Mesenchymal stem cell (in vitro differentiated cells and primary cell): ENCODE results near the gene BICD2.

Experiments
- DNase-seq: peaks from one replicate; pipeline ENCODE4 v3.0.0-alpha.2; 2013
- H2AFZ ChIP-seq: one replicate; pipeline ENCODE4 v1.6.1; 2013; ENCODE audit warnings: low read depth, mild to moderate bottlenecking, control low read depth, inconsistent platforms, low read length, moderate library complexity
- H2AK5ac ChIP-seq: 2 replicates; pipeline ENCODE4 v1.6.1; 2013; ENCODE audit warnings: low read length, moderate library complexity, mild to moderate bottlenecking, inconsistent platforms; ENCODE audit not compliant: severe bottlenecking
- H2BK120ac ChIP-seq: one replicate; pipeline ENCODE4 v1.6.1; 2013; ENCODE audit warnings: low read depth, mild to moderate bottlenecking, inconsistent platforms, low read length, moderate library complexity
- H2BK12ac ChIP-seq, 2 experiments: one replicate each; pipeline ENCODE4 v1.6.1; 2013; ENCODE audit warnings: inconsistent platforms in 2 of 2, low read length in 2 of 2, mild to moderate bottlenecking in 2 of 2, moderate library complexity in 2 of 2, control low read depth in 1 of 2
- H2BK15ac ChIP-seq: one replicate; pipeline ENCODE4 v1.6.1; 2013; ENCODE audit warnings: mild to moderate bottlenecking, low read depth, inconsistent platforms; ENCODE audit not compliant: poor library complexity, severe bottlenecking
- H2BK5ac ChIP-seq: 2 replicates; pipeline ENCODE4 v1.6.1; 2013; ENCODE audit warnings: low read depth, mild to moderate bottlenecking, low read length, control low read depth, inconsistent platforms; ENCODE audit not compliant: poor library complexity, severe bottlenecking
- H3K14ac ChIP-seq, 2 experiments: one replicate each; pipeline ENCODE4 v1.6.1; 2013; ENCODE audit warnings: inconsistent platforms in 2 of 2, low read length in 2 of 2, control low read depth in 1 of 2, mild to moderate bottlenecking in 1 of 2, moderate library complexity in 1 of 2
- H3K18ac ChIP-seq, 2 experiments: one replicate each; pipeline ENCODE4 v1.6.1; 2013; ENCODE audit warnings: inconsistent platforms in 2 of 2, low read length in 2 of 2, control low read depth in 1 of 2, low read depth in 1 of 2, mild to moderate bottlenecking in 1 of 2
- H3K23ac ChIP-seq, 2 experiments: one replicate each; pipeline ENCODE4 v1.6.1; 2013; ENCODE audit warnings: inconsistent platforms in 2 of 2, low read length in 2 of 2, mild to moderate bottlenecking in 2 of 2, moderate library complexity in 2 of 2, control low read depth in 1 of 2
- H3K27ac ChIP-seq: 2 replicates; pipeline ENCODE4 v1.5.1; 2013; ENCODE audit warnings: mild to moderate bottlenecking, moderate library complexity, low read length, control low read depth, inconsistent platforms; ENCODE audit not compliant: poor library complexity, severe bottlenecking
- H3K27me3 ChIP-seq, 2 experiments: 2 replicates each; pipeline versions ENCODE4 v1.6.1 to v1.7.0; 2013; ENCODE audit warnings: low read length in 2 of 2, mild to moderate bottlenecking in 2 of 2, moderate library complexity in 2 of 2, control low read depth in 1 of 2, inconsistent platforms in 1 of 2; ENCODE audit not compliant: control insufficient read depth in 1 of 2, insufficient read depth in 1 of 2
- H3K36me3 ChIP-seq, 2 experiments: 2 replicates each; pipeline versions ENCODE4 v1.6.1 to v1.7.0; 2013; ENCODE audit warnings: low read length in 2 of 2, control low read depth in 1 of 2, inconsistent platforms in 1 of 2, low read depth in 1 of 2, mild to moderate bottlenecking in 1 of 2; ENCODE audit not compliant: insufficient read depth in 2 of 2, control insufficient read depth in 1 of 2
- H3K4ac ChIP-seq, 2 experiments: one replicate each; pipeline ENCODE4 v1.6.1; 2013; ENCODE audit warnings: inconsistent platforms in 2 of 2, low read length in 2 of 2, mild to moderate bottlenecking in 2 of 2, moderate library complexity in 2 of 2, control low read depth in 1 of 2, low read depth in 1 of 2
- H3K4me1 ChIP-seq: 2 replicates; pipeline ENCODE4 v1.6.1; 2013; ENCODE audit warnings: low read depth, low read length, control low read depth; ENCODE audit not compliant: control insufficient read depth, insufficient read depth
- H3K4me2 ChIP-seq: 2 replicates; pipeline ENCODE4 v1.6.1; 2013; ENCODE audit warnings: low read length, mild to moderate bottlenecking, inconsistent platforms; ENCODE audit not compliant: poor library complexity, severe bottlenecking
- H3K4me3 ChIP-seq, 2 experiments: 2 replicates each; pipeline versions ENCODE4 v1.5.1 to v1.7.0; 2013; ENCODE audit warnings: low read length in 2 of 2, mild to moderate bottlenecking in 2 of 2, control low read depth in 1 of 2, low read depth in 1 of 2; ENCODE audit not compliant: insufficient read depth in 1 of 2
- H3K79me1 ChIP-seq: replicated peaks from 2 replicates; pipeline ENCODE4 v1.6.1; 2013; ENCODE audit warnings: mild to moderate bottlenecking, control low read depth, low read length, inconsistent platforms; ENCODE audit not compliant: poor library complexity, severe bottlenecking
- H3K9ac ChIP-seq: 2 replicates; pipeline ENCODE4 v1.7.0; 2013; ENCODE audit warnings: mild to moderate bottlenecking, low read length, moderate library complexity
- H3K9me3 ChIP-seq: 2 replicates; pipeline ENCODE4 v1.7.0; 2013; ENCODE audit warnings: mild to moderate bottlenecking, low read length; ENCODE audit not compliant: control insufficient read depth
- H4K8ac ChIP-seq: one replicate; pipeline ENCODE4 v1.6.1; 2013; ENCODE audit warnings: inconsistent platforms, mild to moderate bottlenecking, low read length, moderate library complexity
- H4K91ac ChIP-seq: one replicate; pipeline ENCODE4 v1.6.1; 2013; ENCODE audit warnings: mild to moderate bottlenecking, low read length, inconsistent platforms
- WGBS: methylation state at CpG from one replicate; pipeline ENCODE4 v1.1.7; 2013; ENCODE audit warnings: mixed read lengths; 5-methylcytosine and 5-hydroxymethylcytosine counted together

Gene BICD2

GRCh38 chr9:92709954-92710353 is 54.7 kb downstream of the BICD2 start:
- H3K18ac ChIP-seq, result no peak overlapping the region
- H2BK12ac ChIP-seq, result no peak overlapping the region
- H3K36me3 ChIP-seq, result peaks cover 45 to 54% of the 10 kb centered on the region in 2 experiments
- peaks cover 34% of the 10 kb centered on the region for H3K79me1 ChIP-seq
- H3K9me3 ChIP-seq, result no peaks in the 10 kb centered on the region
- no peak overlapping the region for H2BK5ac ChIP-seq
- H2BK120ac ChIP-seq, result no peak overlapping the region
- H2AFZ ChIP-seq, result no peak overlapping the region
- H3K27ac ChIP-seq, result no peak overlapping the region
- no peak for DNase-seq
- no peak overlapping the region for H3K4ac ChIP-seq
- H4K91ac ChIP-seq, result peak overlapping the region; percentile 21
- H2AK5ac ChIP-seq, result no peak overlapping the region
- H3K14ac ChIP-seq, result no peak overlapping the region
- 100% methylated on average over 3 of the region's 3 CpGs for WGBS
- H3K4me2 ChIP-seq, result no peak overlapping the region
- no peaks in the 10 kb centered on the region for H3K27me3 ChIP-seq
- H3K23ac ChIP-seq, result no peak overlapping the region
- H3K4me3 ChIP-seq, result no peak overlapping the region
- H3K9ac ChIP-seq, result no peak overlapping the region
- H2BK15ac ChIP-seq, result no peak overlapping the region
- no peak overlapping the region for H4K8ac ChIP-seq
- H3K4me1 ChIP-seq, result no peaks in the 10 kb centered on the region

GRCh38 chr9:92709240-92709639 is 55.4 kb downstream of the BICD2 start:
- no peaks in the 10 kb centered on the region for H3K27me3 ChIP-seq

GRCh38 chr9:92707530-92707929 is 57.1 kb downstream of the BICD2 start:
- peaks cover 22 to 30% of the 10 kb centered on the region in 2 experiments for H3K36me3 ChIP-seq
- H2BK15ac ChIP-seq, result no peak overlapping the region
- DNase-seq, result no peak
- no peak overlapping the region for H3K9ac ChIP-seq
- H2AK5ac ChIP-seq, result no peak overlapping the region
- H3K27ac ChIP-seq, result no peak overlapping the region
- H3K9me3 ChIP-seq, result no peaks in the 10 kb centered on the region
- H3K4me1 ChIP-seq, result no peaks in the 10 kb centered on the region
- no peaks in the 10 kb centered on the region for H3K27me3 ChIP-seq
- no peak overlapping the region for H2AFZ ChIP-seq
- H2BK120ac ChIP-seq, result no peak overlapping the region
- H2BK5ac ChIP-seq, result no peak overlapping the region
- H2BK12ac ChIP-seq, result no peak overlapping the region
- no peak overlapping the region for H3K4me2 ChIP-seq
- no peak overlapping the region for H4K91ac ChIP-seq
- H3K14ac ChIP-seq, result no peak overlapping the region
- peaks cover 15% of the 10 kb centered on the region for H3K79me1 ChIP-seq
- H3K4me3 ChIP-seq, result no peak overlapping the region
- no peak overlapping the region for H3K23ac ChIP-seq
- no peak overlapping the region for H3K4ac ChIP-seq
- H4K8ac ChIP-seq, result no peak overlapping the region
- no peak overlapping the region for H3K18ac ChIP-seq

More at GRCh38 chr9:92709240-92709639, 55.4 kb downstream of the BICD2 start:
- Histone ChIP-seq H2AFZ (no peak overlapping the region), H3K14ac (no peak overlapping the region), H3K4me3 (no peak overlapping the region), H2BK12ac (no peak overlapping the region), H2BK120ac (no peak overlapping the region), H3K36me3 (peaks cover 38 to 47% of the 10 kb centered on the region in 2 experiments), H3K9ac (no peak overlapping the region), H3K79me1 (peaks cover 29% of the 10 kb centered on the region), H3K4ac (no peak overlapping the region), H4K8ac (no peak overlapping the region), H3K23ac (no peak overlapping the region), H3K4me2 (no peak overlapping the region), H2BK5ac (no peak overlapping the region), H3K9me3 (no peaks in the 10 kb centered on the region), H2AK5ac (no peak overlapping the region), H3K27ac (no peak overlapping the region), H2BK15ac (no peak overlapping the region), H3K18ac (no peak overlapping the region), H4K91ac (no peak overlapping the region), H3K4me1 (no peaks in the 10 kb centered on the region)
- DNase-seq, result no peak

- Histone ChIP-seq H3K36me3 (peaks cover 17 to 20% of the 10 kb centered on the region in 2 experiments), H3K4me3 (no peak overlapping the region), H3K79me1 (peaks cover 13% of the 10 kb centered on the region), H3K4me2 (no peak overlapping the region), H2AFZ (no peak overlapping the region), H3K27ac (no peak overlapping the region), H3K14ac (no peak overlapping the region), H2BK15ac (no peak overlapping the region), H3K9ac (no peak overlapping the region), H4K8ac (no peak overlapping the region), H3K23ac (no peak overlapping the region), H3K4me1 (no peaks in the 10 kb centered on the region), H3K9me3 (no peaks in the 10 kb centered on the region), H3K18ac (no peak overlapping the region), H4K91ac (no peak overlapping the region), H2BK5ac (no peak overlapping the region), H2BK120ac (no peak overlapping the region), H3K27me3 (no peaks in the 10 kb centered on the region), H2BK12ac (no peak overlapping the region), H3K4ac (no peak overlapping the region), H2AK5ac (no peak overlapping the region)
- WGBS, result 65% methylated on average over 3 of the region's 3 CpGs
- DNase-seq, result no peak
These were observed 58.3 kb downstream of the BICD2 start for GRCh38 chr9:92706218-92706940.
